Suprapubic skin (tissue), 3 donors: Measurements from ENCODE around the gene KRTAP5-11.
"Not testable (repeated sequence)": the region's sequence is repeated elsewhere in the genome, so short reads cannot be mapped to it uniquely, and the experiment has no call there.

Experiments used
- CTCF ChIP-seq, 2 donors: fragments of 200-600 bp in 1 of 2; fragments of 450-650 bp in 1 of 2; sonication (generic) in 1 of 2; IDR thresholded peaks; one replicate each; pipeline ENCODE4 v1.5.1; 2016 to 2019; ENCODE audit warnings: antibody characterized with exemption in 2 of 2, mild to moderate bottlenecking in 1 of 2, moderate library complexity in 1 of 2
- EP300 ChIP-seq: sonication (generic); formaldehyde crosslinking; IDR thresholded peaks from one replicate; pipeline ENCODE4 v1.6.1; 2017; ENCODE audit warnings: antibody characterized with exemption

- TF ChIP-seq CTCF (IDR thresholded peaks at IDR 0.05); EP300: not testable (repeated sequence)
These were observed 31.3 kb upstream of the KRTAP5-11 start for GRCh38 chr11:71613931-71614330.
